Activated B cell treated with CpG ODN at 0.5 μM for 24 hours (primary cell): ENCODE measurements around the gene MLLT1. TPM values are rescaled to one million over a fixed set of nuclear protein-coding genes. Genes with fewer than 3 reads are reported as not detected.
A peak's percentile ranks its signal among the peaks of the same experiment; 100 is the strongest.

Experiments used
- ATAC-seq: fragments of 200-7000 bp; cut with Tn5 transposase; one replicate; pipeline ENCODE4 v1.10.0; 2021; ENCODE audit warnings: low read depth, mild to moderate bottlenecking, moderate library complexity
- CTCF ChIA-PET: fragments of 350-600 bp; sonication (Branson Sonifier 250); formaldehyde crosslinking; loops from one replicate; lab custom pipeline; 2021; ENCODE audit warnings: antibody characterized with exemption; lab: Charles Lee
- POLR2A ChIA-PET: fragments of 350-600 bp; sonication (Branson Sonifier 250); formaldehyde crosslinking; loops from one replicate; lab custom pipeline; 2021; ENCODE audit warnings: antibody characterized with exemption; lab: Charles Lee
- DNase-seq: peaks from one replicate; pipeline ENCODE4 v3.0.0; 2022
- H3K27ac Mint-ChIP-seq: one replicate; pipeline ENCODE4 v1.8.0; 2020; ENCODE audit warnings: mixed read lengths
- H3K27me3 Mint-ChIP-seq: one replicate; pipeline ENCODE4 v1.8.0; 2021; ENCODE audit warnings: mixed read lengths
- H3K36me3 Mint-ChIP-seq: one replicate; pipeline ENCODE4 v1.8.0; 2021; ENCODE audit warnings: low read depth, mixed read lengths
- H3K4me1 Mint-ChIP-seq: one replicate; pipeline ENCODE4 v1.8.0; 2021; ENCODE audit warnings: mixed read lengths
- H3K4me3 Mint-ChIP-seq: one replicate; pipeline ENCODE4 v1.8.0; 2020; ENCODE audit warnings: mild to moderate bottlenecking, mixed read lengths
- H3K9me3 Mint-ChIP-seq: one replicate; pipeline ENCODE4 v1.8.0; 2020; ENCODE audit warnings: mixed read lengths
- CTCF ChIP-seq: fragments of 200-600 bp; IDR thresholded peaks from one replicate; pipeline ENCODE4 v1.8.0; 2022; ENCODE audit warnings: antibody characterized with exemption, mild to moderate bottlenecking
- intact Hi-C: fragments of 100-400 bp; cut with micrococcal nuclease; formaldehyde crosslinking; loops from one replicate; pipeline ENCODE4 v1.15.1; 2024
- total RNA-seq: library from RNA; stranded (reverse); gene quantifications from 2 replicates; pipeline ENCODE4 v1.2.3, GENCODE V29; 2022

MLLT1 gene
- total RNA-seq, 1 donor from 2014 or later, result 41.3 TPM

GRCh38 chr19:6161271-6161850, 118.4 kb downstream of the MLLT1 start:
- H3K27me3 Mint-ChIP-seq, result no peaks in the 10 kb centered on the region
- TF ChIP-seq CTCF, result no peak
- peak overlapping the region; percentile 46 for H3K27ac Mint-ChIP-seq
- CTCF ChIA-PET, result no interaction called here
- H3K9me3 Mint-ChIP-seq, result peaks cover 11% of the 10 kb centered on the region
- H3K4me3 Mint-ChIP-seq, result no peak overlapping the region
- no peak for DNase-seq
- H3K4me1 Mint-ChIP-seq, result peaks cover 7% of the 10 kb centered on the region
- intact Hi-C loops, result no loop called here
- POLR2A ChIA-PET, result no interaction called here
- ATAC-seq, result peak; percentile 72
- H3K36me3 Mint-ChIP-seq, result no peaks in the 10 kb centered on the region

Other genes with a start within 250 kb of the MLLT1 start
- gene RFX2, start 169.5 kb downstream of the MLLT1 start, total RNA-seq, result 5.2 and 7.0 TPM in 2 replicates
- gene ACSBG2, start 144.3 kb downstream of the MLLT1 start, total RNA-seq, result not detected in 2 replicates
- not detected in 2 replicates for gene ACER1, start 53.6 kb upstream of the MLLT1 start, total RNA-seq
- 60.6 and 68.2 TPM in 2 replicates for gene CLPP, start 81.6 kb upstream of the MLLT1 start, total RNA-seq
- 48.4 and 52.9 TPM in 2 replicates for gene ALKBH7, start 92.8 kb upstream of the MLLT1 start, total RNA-seq
- gene PSPN, start 96.0 kb upstream of the MLLT1 start, total RNA-seq, result 2.1 and 2.4 TPM in 2 replicates
- 67.6 and 68.1 TPM in 2 replicates for gene GTF2F1, start 113.2 kb upstream of the MLLT1 start, total RNA-seq
- 251 and 281 TPM in 2 replicates for gene KHSRP, start 144.8 kb upstream of the MLLT1 start, total RNA-seq
- gene SLC25A41, start 153.8 kb upstream of the MLLT1 start, total RNA-seq, result 0.40 and 0.69 TPM in 2 replicates
- gene SLC25A23, start 179.8 kb upstream of the MLLT1 start, total RNA-seq, result 50.1 and 50.4 TPM in 2 replicates
- 8.4 and 8.6 TPM in 2 replicates for gene CRB3, start 184.3 kb upstream of the MLLT1 start, total RNA-seq
- gene DENND1C, start 201.8 kb upstream of the MLLT1 start, total RNA-seq, result 90.0 and 95.1 TPM in 2 replicates
- gene TUBB4A, start 222.3 kb upstream of the MLLT1 start, total RNA-seq, result 13.2 and 16.8 TPM in 2 replicates